A673 (cell line): ENCODE measurements around the gene SRGAP1. TPM values are rescaled to one million over a fixed set of nuclear protein-coding genes. Genes with fewer than 3 reads are reported as not detected.

Experiments used
- BruUV-seq: library from RNA; stranded (reverse); fragments of 400-500 nt; replicated peaks from 2 replicates; lab custom pipeline; 2021; lab: Mats Ljungman, UMichigan
- CTCF ChIA-PET: fragments of 300-600 bp; sonication (Branson Sonifier 250); formaldehyde crosslinking; loops from one replicate; lab custom pipeline; 2022; ENCODE audit warnings: antibody characterized with exemption; lab: Charles Lee
- POLR2A ChIA-PET: fragments of 300-600 bp; sonication (Branson Sonifier 250); formaldehyde crosslinking; loops from one replicate; lab custom pipeline; 2022; ENCODE audit warnings: antibody characterized with exemption; ENCODE audit not compliant: low non-redundant PET; lab: Charles Lee
- DNase-seq: peaks from one replicate; pipeline ENCODE4 v3.0.0-alpha.2; 2015; ENCODE audit warnings: low spot score
- H3K27ac ChIP-seq: fragments of 200-600 bp; sonication (generic); 2 replicates; pipeline ENCODE4 v1.5.1; 2016; ENCODE audit warnings: mixed run types, low read depth, mild to moderate bottlenecking, mixed read lengths, antibody characterized with exemption, low read length; ENCODE audit not compliant: poor library complexity, severe bottlenecking
- H3K27me3 ChIP-seq: fragments of 200-600 bp; sonication (generic); replicated peaks from 2 replicates; pipeline ENCODE4 v1.6.1; 2017; ENCODE audit warnings: mixed run types, low read depth, mild to moderate bottlenecking, mixed read lengths, antibody characterized with exemption, low read length; ENCODE audit not compliant: insufficient read depth, poor library complexity
- H3K36me3 ChIP-seq: fragments of 200-600 bp; sonication (generic); 2 replicates; pipeline ENCODE4 v1.6.1; 2016; ENCODE audit warnings: mixed run types, mild to moderate bottlenecking, mixed read lengths, antibody characterized with exemption, low read length; ENCODE audit not compliant: insufficient read depth, poor library complexity, severe bottlenecking
- H3K4me1 ChIP-seq: fragments of 200-600 bp; sonication (generic); 2 replicates; pipeline ENCODE4 v1.6.1; 2017; ENCODE audit warnings: mixed run types, mild to moderate bottlenecking, mixed read lengths, antibody characterized with exemption, low read length; ENCODE audit not compliant: insufficient read depth, poor library complexity, severe bottlenecking
- H3K4me3 ChIP-seq: fragments of 200-600 bp; sonication (generic); 2 replicates; pipeline ENCODE4 v1.5.1; 2016; ENCODE audit warnings: low read depth, mixed run types, mild to moderate bottlenecking, mixed read lengths, low read length; ENCODE audit not compliant: poor library complexity, severe bottlenecking
- H3K9me3 ChIP-seq: fragments of 200-600 bp; sonication (generic); 2 replicates; pipeline ENCODE4 v1.6.1; 2016; ENCODE audit warnings: mixed run types, low read depth, mild to moderate bottlenecking, mixed read lengths, antibody characterized with exemption, low read length; ENCODE audit not compliant: poor library complexity, severe bottlenecking
- CTCF ChIP-seq: fragments of 300-800, 200-600 bp; sonication (generic); conservative IDR thresholded peaks from 2 replicates; pipeline ENCODE4 v1.5.1; 2017; ENCODE audit warnings: low read depth, mild to moderate bottlenecking, antibody characterized with exemption, low read length, moderate library complexity, mixed read lengths
- EZH2 ChIP-seq: fragments of 200-600 bp; sonication (generic); IDR thresholded peaks from 2 replicates; pipeline ENCODE4 v1.6.1; 2017; ENCODE audit warnings: borderline replicate concordance, low read depth, mild to moderate bottlenecking, mixed read lengths, antibody characterized with exemption, low read length; ENCODE audit not compliant: poor library complexity, severe bottlenecking
- intact Hi-C: fragments of 100-400 bp; cut with micrococcal nuclease; formaldehyde crosslinking; loops from one replicate; pipeline ENCODE4 v1.10.0; 2022; ENCODE audit not compliant: unreplicated experiment
- total RNA-seq: library from RNA; stranded (reverse); gene quantifications from 2 replicates; pipeline ENCODE4 v1.2.3, GENCODE V29; 2021

SRGAP1 gene
- total RNA-seq, 1 experiment from 2014 or later: 9.7 TPM

- no peak for TF ChIP-seq CTCF
- TF ChIP-seq EZH2: no peak
- Histone ChIP-seq H3K36me3 (no peaks in the 10 kb centered on the region), H3K27me3 (no peaks in the 10 kb centered on the region), H3K4me1 (no peaks in the 10 kb centered on the region), H3K9me3 (no peaks in the 10 kb centered on the region), H3K4me3 (no peak overlapping the region), H3K27ac (no peak overlapping the region)
- BruUV-seq: no TSS peak
- ChIA-PET POLR2A (interaction anchor here (0.6 to 0.8 kb wide), 2 partner anchors 33 to 248 kb away, joined by 3 to 4 read pairs; no protein-coding TSS in a partner anchor), CTCF (interaction anchor here (0.7 kb wide), 1 partner anchor 616 kb away, joined by 4 read pairs; no protein-coding TSS in a partner anchor)
- intact Hi-C loops: no loop called here
- no peak for DNase-seq
These were observed 180.9 kb downstream of the SRGAP1 start for GRCh38 chr12:64025174-64025958.

- BruUV-seq: no TSS peak
- TF ChIP-seq EZH2: no peak
- no peak for TF ChIP-seq CTCF
- Histone ChIP-seq H3K4me1 (no peaks in the 10 kb centered on the region), H3K9me3 (no peaks in the 10 kb centered on the region), H3K4me3 (no peak overlapping the region), H3K27me3 (no peaks in the 10 kb centered on the region), H3K36me3 (no peaks in the 10 kb centered on the region), H3K27ac (no peak overlapping the region)
- no peak for DNase-seq
- ChIA-PET POLR2A (no interaction called here), CTCF (no interaction called here)
- intact Hi-C loops: no loop called here
These were observed 182.8 kb downstream of the SRGAP1 start for GRCh38 chr12:64027311-64027710.

GRCh38 chr12:64028541-64028940 is 184.0 kb downstream of the SRGAP1 start:
- POLR2A ChIA-PET: no interaction called here
- Histone ChIP-seq H3K27ac (no peak overlapping the region), H3K27me3 (no peaks in the 10 kb centered on the region), H3K36me3 (no peaks in the 10 kb centered on the region), H3K4me3 (no peak overlapping the region), H3K9me3 (no peaks in the 10 kb centered on the region), H3K4me1 (no peaks in the 10 kb centered on the region)
- intact Hi-C loops: no loop called here
- BruUV-seq: no TSS peak
- CTCF ChIA-PET: no interaction called here
- DNase-seq: no peak
- no peak for TF ChIP-seq CTCF
- no peak for TF ChIP-seq EZH2
